HG03139 (cell line): ENCODE measurements around the gene NUP160.
"Not testable (repeated sequence)": the region's sequence is repeated elsewhere in the genome, so short reads cannot be mapped to it uniquely, and the experiment has no call there.

ENCODE experiments used
- ATAC-seq: cut with Tn5 transposase; IDR thresholded peaks from one replicate; pipeline ENCODE4 v1.9.1; 2021; ENCODE audit not compliant: unreplicated experiment

The NUP160 gene

GRCh38 chr11:47847892-47848699 is at the start of gene NUP160:
Gene NUP160 (minus strand): TSS chr11:47848350. CDS start chr11:47848318, 32 bp downstream.
- peak; percentile 67 for ATAC-seq

- no peak for ATAC-seq
Measured at GRCh38 chr11:47896199-47896598, 48.0 kb upstream of the NUP160 start.

- no peak for ATAC-seq
Measured at GRCh38 chr11:47895035-47895434, 46.9 kb upstream of the NUP160 start.

- ATAC-seq, result not testable (repeated sequence)
Measured at GRCh38 chr11:47892546-47893276, 44.6 kb upstream of the NUP160 start.

- ATAC-seq, result no peak
Measured at GRCh38 chr11:47891886-47892285, 43.7 kb upstream of the NUP160 start.

- no peak for ATAC-seq
Measured at GRCh38 chr11:47889714-47890441, 41.7 kb upstream of the NUP160 start.

- no peak for ATAC-seq
Measured at GRCh38 chr11:47887910-47888569, 39.9 kb upstream of the NUP160 start.

- no peak for ATAC-seq
Measured at GRCh38 chr11:47886096-47886495, 37.9 kb upstream of the NUP160 start.

- not testable (repeated sequence) for ATAC-seq
Measured at GRCh38 chr11:47882437-47882836, 34.3 kb upstream of the NUP160 start.

GRCh38 chr11:47881145-47881544 is 33.0 kb upstream of the NUP160 start:
- no peak for ATAC-seq

- no peak for ATAC-seq
Measured at GRCh38 chr11:47879259-47880158, 31.4 kb upstream of the NUP160 start.

- not testable (repeated sequence) for ATAC-seq
Measured at GRCh38 chr11:47875858-47876257, 27.7 kb upstream of the NUP160 start.

GRCh38 chr11:47870404-47870803 is 22.3 kb upstream of the NUP160 start:
- ATAC-seq, result no peak

- ATAC-seq, result no peak
Measured at GRCh38 chr11:47869544-47870393, 21.6 kb upstream of the NUP160 start.

- ATAC-seq, result no peak
Measured at GRCh38 chr11:47867823-47868222, 19.7 kb upstream of the NUP160 start.

GRCh38 chr11:47866892-47867291 is 18.7 kb upstream of the NUP160 start:
- ATAC-seq, result not testable (repeated sequence)

- no peak for ATAC-seq
Measured at GRCh38 chr11:47864901-47865300, 16.8 kb upstream of the NUP160 start.

- ATAC-seq, result no peak
Measured at GRCh38 chr11:47863898-47864430, 15.8 kb upstream of the NUP160 start.
